MM.1S (cell line): Measurements from ENCODE around the gene SUDS3.

Experiments
- EZH2 ChIP-seq: fragments of 300-600 bp; sonication (generic); optimal IDR thresholded peaks from 2 replicates; pipeline ENCODE3; 2017; ENCODE audit warnings: low read depth, mild to moderate bottlenecking, antibody characterized with exemption, low read length, mixed read lengths
- TF ChIP-seq, protein P1 (sequence below): fragments of 300-600 bp; sonication (generic); IDR thresholded peaks from 2 replicates; pipeline ENCODE4 v1.5.1; 2016; ENCODE audit warnings: antibody characterized with exemption, low read length, mixed read lengths

- TF ChIP-seq, protein P1, sequence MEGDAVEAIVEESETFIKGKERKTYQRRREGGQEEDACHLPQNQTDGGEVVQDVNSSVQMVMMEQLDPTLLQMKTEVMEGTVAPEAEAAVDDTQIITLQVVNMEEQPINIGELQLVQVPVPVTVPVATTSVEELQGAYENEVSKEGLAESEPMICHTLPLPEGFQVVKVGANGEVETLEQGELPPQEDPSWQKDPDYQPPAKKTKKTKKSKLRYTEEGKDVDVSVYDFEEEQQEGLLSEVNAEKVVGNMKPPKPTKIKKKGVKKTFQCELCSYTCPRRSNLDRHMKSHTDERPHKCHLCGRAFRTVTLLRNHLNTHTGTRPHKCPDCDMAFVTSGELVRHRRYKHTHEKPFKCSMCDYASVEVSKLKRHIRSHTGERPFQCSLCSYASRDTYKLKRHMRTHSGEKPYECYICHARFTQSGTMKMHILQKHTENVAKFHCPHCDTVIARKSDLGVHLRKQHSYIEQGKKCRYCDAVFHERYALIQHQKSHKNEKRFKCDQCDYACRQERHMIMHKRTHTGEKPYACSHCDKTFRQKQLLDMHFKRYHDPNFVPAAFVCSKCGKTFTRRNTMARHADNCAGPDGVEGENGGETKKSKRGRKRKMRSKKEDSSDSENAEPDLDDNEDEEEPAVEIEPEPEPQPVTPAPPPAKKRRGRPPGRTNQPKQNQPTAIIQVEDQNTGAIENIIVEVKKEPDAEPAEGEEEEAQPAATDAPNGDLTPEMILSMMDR, result no peak
- TF ChIP-seq EZH2, result no peak
These were observed 44.3 kb downstream of the SUDS3 start for GRCh38 chr12:118420673-118421072.
